HL-60 (cell line): ENCODE results near the gene BARHL1.

Experiments
- CTCF ChIP-seq: IDR thresholded peaks from one replicate; pipeline ENCODE4 v1.5.1; 2011; ENCODE audit warnings: low read length, control low read depth, inconsistent platforms; ENCODE audit not compliant: insufficient read depth
- POLR2AphosphoS5 ChIP-seq: IDR thresholded peaks from 2 replicates; pipeline ENCODE4 v1.6.1; 2012; ENCODE audit warnings: low read depth
- SPI1 ChIP-seq: IDR thresholded peaks from 2 replicates; pipeline ENCODE4 v1.6.1; 2012; ENCODE audit warnings: low read depth, mild to moderate bottlenecking, borderline replicate concordance

- TF ChIP-seq POLR2AphosphoS5, result no peak
- no peak for TF ChIP-seq CTCF
- TF ChIP-seq SPI1, result no peak
These were observed 47.7 kb downstream of the BARHL1 start for GRCh38 chr9:132630116-132630515.
